GM19395 (cell line): ENCODE measurements around the gene CNTF.

Experiments
- ATAC-seq: cut with Tn5 transposase; IDR thresholded peaks from one replicate; pipeline ENCODE4 v1.9.1; 2021; ENCODE audit warnings: mild to moderate bottlenecking, moderate library complexity; ENCODE audit not compliant: unreplicated experiment

The CNTF gene

GRCh38 chr11:58641803-58642581 lies 19.5 kb downstream of the CNTF start:
- ATAC-seq: no peak

- no peak for ATAC-seq
Observed at GRCh38 chr11:58645854-58646253, 23.4 kb downstream of the CNTF start.

- peak; percentile 90 for ATAC-seq
Observed at GRCh38 chr11:58647141-58647699, 24.8 kb downstream of the CNTF start.

- ATAC-seq: no peak
Observed at GRCh38 chr11:58647866-58648265, 25.4 kb downstream of the CNTF start.

- ATAC-seq: no peak
Observed at GRCh38 chr11:58649623-58650022, 27.2 kb downstream of the CNTF start.

- no peak for ATAC-seq
Observed at GRCh38 chr11:58650496-58650895, 28.0 kb downstream of the CNTF start.

GRCh38 chr11:58652726-58653280 lies 30.3 kb downstream of the CNTF start:
- ATAC-seq: no peak

- peak; percentile 90 for ATAC-seq
Observed at GRCh38 chr11:58654079-58654907, 31.8 kb downstream of the CNTF start.

GRCh38 chr11:58654908-58655296 lies 32.4 kb downstream of the CNTF start:
- ATAC-seq: peak; percentile 64

GRCh38 chr11:58656348-58656747 lies 33.9 kb downstream of the CNTF start:
- no peak for ATAC-seq

GRCh38 chr11:58658623-58659022 lies 36.2 kb downstream of the CNTF start:
- ATAC-seq: no peak

- ATAC-seq: no peak
Observed at GRCh38 chr11:58659404-58659803, 36.9 kb downstream of the CNTF start.

- no peak for ATAC-seq
Observed at GRCh38 chr11:58659910-58660570, 37.6 kb downstream of the CNTF start.

GRCh38 chr11:58671983-58672633 lies 49.6 kb downstream of the CNTF start:
- no peak for ATAC-seq

- no peak for ATAC-seq
Observed at GRCh38 chr11:58674609-58675008, 52.1 kb downstream of the CNTF start.
